HL-60 (cell line): Measurements from ENCODE around the gene AGRN.

Experiments used
- DNase-seq, 2 experiments: peaks; one replicate each; pipeline ENCODE4 v3.0.0-alpha.2; 2010 to 2020; ENCODE audit warnings: low read depth in 1 of 2, low spot score in 1 of 2
- H3K27ac ChIP-seq: fragments of 250-450 bp; sonication (Bioruptor Pico); replicated peaks from 2 replicates; pipeline ENCODE4 v1.5.1; 2020; ENCODE audit warnings: mild to moderate bottlenecking, moderate library complexity
- H3K27me3 ChIP-seq: fragments of 250-450 bp; sonication (Bioruptor Pico); 2 replicates; pipeline ENCODE4 v1.5.1; 2021; ENCODE audit warnings: mild to moderate bottlenecking, moderate library complexity; ENCODE audit not compliant: insufficient read depth, poor library complexity, severe bottlenecking
- H3K4me3 ChIP-seq: replicated peaks from 2 replicates; pipeline ENCODE4 v1.5.1; 2011; ENCODE audit warnings: mild to moderate bottlenecking, control low read depth, low read length; ENCODE audit not compliant: insufficient read depth
- CTCF ChIP-seq: IDR thresholded peaks from one replicate; pipeline ENCODE4 v1.5.1; 2011; ENCODE audit warnings: low read length, control low read depth, inconsistent platforms; ENCODE audit not compliant: insufficient read depth
- GABPA ChIP-seq: IDR thresholded peaks from 2 replicates; pipeline ENCODE4 v1.6.1; 2012; ENCODE audit warnings: low read depth
- POLR2AphosphoS5 ChIP-seq: IDR thresholded peaks from 2 replicates; pipeline ENCODE4 v1.6.1; 2012; ENCODE audit warnings: low read depth
- SPI1 ChIP-seq: IDR thresholded peaks from 2 replicates; pipeline ENCODE4 v1.6.1; 2012; ENCODE audit warnings: low read depth, mild to moderate bottlenecking, borderline replicate concordance
- TF ChIP-seq, protein P1 (sequence below): IDR thresholded peaks from 2 replicates; pipeline ENCODE4 v1.6.1; 2012; ENCODE audit warnings: low read depth; ENCODE audit not compliant: insufficient replicate concordance

Gene AGRN

DNA sequence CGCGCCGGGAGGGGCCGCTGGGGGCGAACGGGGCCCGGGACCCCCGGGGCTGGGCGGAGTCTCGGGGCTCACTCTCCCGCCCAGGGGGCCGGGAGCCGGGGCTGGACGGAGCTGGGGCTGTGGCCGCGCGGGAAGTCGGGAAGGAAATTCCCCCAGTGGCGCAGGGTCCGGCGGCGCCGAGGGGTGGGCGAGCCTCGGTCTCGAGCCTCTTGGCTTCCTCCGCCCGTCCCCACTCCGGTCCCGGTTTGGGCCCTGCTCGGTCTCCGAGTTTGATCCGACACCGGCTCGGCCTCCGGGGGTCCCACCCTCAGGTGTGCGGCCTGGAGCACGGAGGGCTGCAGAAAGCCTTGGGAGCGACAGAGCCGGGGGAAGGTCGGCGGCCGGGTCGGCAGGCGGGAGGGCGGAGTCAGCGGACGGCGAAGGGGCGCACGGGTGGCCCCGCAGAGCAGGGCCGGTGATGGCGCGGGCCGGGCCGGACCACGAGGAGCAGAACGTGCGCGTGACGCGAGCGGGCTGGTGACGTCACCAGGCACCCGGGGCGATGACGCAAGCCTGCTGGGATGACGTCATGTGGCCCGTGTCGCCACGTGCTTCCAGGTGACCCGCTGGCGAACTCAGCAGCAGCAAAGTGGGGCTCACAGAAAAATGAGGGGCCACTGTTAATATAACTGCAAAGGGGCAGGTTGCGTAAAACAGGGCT lies 19.4 kb upstream of the AGRN start:
- H3K27me3 ChIP-seq: peaks cover 57% of the 10 kb centered on the region
- DNase-seq: peak; percentile 13 to 57
- H3K4me3 ChIP-seq: peak overlapping the region; percentile 30
- no peak overlapping the region for H3K27ac ChIP-seq
- TF ChIP-seq SPI1: no peak
- no peak for TF ChIP-seq POLR2AphosphoS5
- no peak for TF ChIP-seq GABPA

GRCh38 chr1:1001057-1001783 lies 18.7 kb upstream of the AGRN start:
- Histone ChIP-seq H3K27ac (no peak overlapping the region), H3K27me3 (peaks cover 56% of the 10 kb centered on the region), H3K4me3 (no peak overlapping the region)
- TF ChIP-seq GABPA (no peak), SPI1 (no peak), CTCF (no peak)
- TF ChIP-seq, protein P1, sequence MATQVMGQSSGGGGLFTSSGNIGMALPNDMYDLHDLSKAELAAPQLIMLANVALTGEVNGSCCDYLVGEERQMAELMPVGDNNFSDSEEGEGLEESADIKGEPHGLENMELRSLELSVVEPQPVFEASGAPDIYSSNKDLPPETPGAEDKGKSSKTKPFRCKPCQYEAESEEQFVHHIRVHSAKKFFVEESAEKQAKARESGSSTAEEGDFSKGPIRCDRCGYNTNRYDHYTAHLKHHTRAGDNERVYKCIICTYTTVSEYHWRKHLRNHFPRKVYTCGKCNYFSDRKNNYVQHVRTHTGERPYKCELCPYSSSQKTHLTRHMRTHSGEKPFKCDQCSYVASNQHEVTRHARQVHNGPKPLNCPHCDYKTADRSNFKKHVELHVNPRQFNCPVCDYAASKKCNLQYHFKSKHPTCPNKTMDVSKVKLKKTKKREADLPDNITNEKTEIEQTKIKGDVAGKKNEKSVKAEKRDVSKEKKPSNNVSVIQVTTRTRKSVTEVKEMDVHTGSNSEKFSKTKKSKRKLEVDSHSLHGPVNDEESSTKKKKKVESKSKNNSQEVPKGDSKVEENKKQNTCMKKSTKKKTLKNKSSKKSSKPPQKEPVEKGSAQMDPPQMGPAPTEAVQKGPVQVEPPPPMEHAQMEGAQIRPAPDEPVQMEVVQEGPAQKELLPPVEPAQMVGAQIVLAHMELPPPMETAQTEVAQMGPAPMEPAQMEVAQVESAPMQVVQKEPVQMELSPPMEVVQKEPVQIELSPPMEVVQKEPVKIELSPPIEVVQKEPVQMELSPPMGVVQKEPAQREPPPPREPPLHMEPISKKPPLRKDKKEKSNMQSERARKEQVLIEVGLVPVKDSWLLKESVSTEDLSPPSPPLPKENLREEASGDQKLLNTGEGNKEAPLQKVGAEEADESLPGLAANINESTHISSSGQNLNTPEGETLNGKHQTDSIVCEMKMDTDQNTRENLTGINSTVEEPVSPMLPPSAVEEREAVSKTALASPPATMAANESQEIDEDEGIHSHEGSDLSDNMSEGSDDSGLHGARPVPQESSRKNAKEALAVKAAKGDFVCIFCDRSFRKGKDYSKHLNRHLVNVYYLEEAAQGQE: no peak
- no peak for DNase-seq

GRCh38 chr1:1003618-1004419 lies 16.1 kb upstream of the AGRN start:
- Histone ChIP-seq H3K27ac (no peak overlapping the region), H3K27me3 (peaks cover 38% of the 10 kb centered on the region), H3K4me3 (no peak overlapping the region)
- TF ChIP-seq, protein P1: no peak
- TF ChIP-seq GABPA: no peak
- TF ChIP-seq CTCF: no peak
- TF ChIP-seq POLR2AphosphoS5: no peak
- no peak for TF ChIP-seq SPI1
- DNase-seq: no peak

DNA sequence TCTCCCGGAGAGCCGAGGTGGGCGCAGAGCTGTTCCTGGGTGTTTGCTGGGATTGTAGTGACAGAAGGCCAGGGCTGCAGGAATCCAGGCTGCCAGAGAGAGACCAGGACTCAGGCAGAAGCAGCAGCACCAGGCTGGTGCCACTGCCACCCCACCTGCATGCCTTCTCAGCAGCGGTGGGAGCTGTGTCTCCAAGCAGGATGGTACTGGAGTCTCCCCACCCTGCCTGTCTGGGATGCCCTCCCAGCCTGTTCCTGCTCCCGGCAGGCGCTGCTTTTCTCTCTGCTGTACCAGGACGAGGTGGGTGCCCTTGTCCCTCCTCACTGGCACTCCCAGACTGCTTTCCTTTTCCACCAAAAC lies 15.5 kb upstream of the AGRN start:
- H3K27ac ChIP-seq: no peak overlapping the region
- no peak overlapping the region for H3K4me3 ChIP-seq
- peaks cover 35% of the 10 kb centered on the region for H3K27me3 ChIP-seq
- TF ChIP-seq GABPA (no peak), CTCF (no peak), POLR2AphosphoS5 (no peak), SPI1 (no peak)
- TF ChIP-seq, protein P1: no peak
- no peak for DNase-seq
